Rectal smooth muscle tissue (tissue), 1 donor: ENCODE data around the gene DENND5A.
"Not testable (repeated sequence)": the region's sequence is repeated elsewhere in the genome, so short reads cannot be mapped to it uniquely, and the experiment has no call there.

Experiments
- H3K27ac ChIP-seq: one replicate; pipeline ENCODE4 v1.7.0; 2013; ENCODE audit warnings: low read depth, low read length, inconsistent platforms
- H3K27me3 ChIP-seq: one replicate; pipeline ENCODE4 v1.7.0; 2013; ENCODE audit warnings: low read length; ENCODE audit not compliant: control insufficient read depth, insufficient read depth
- H3K36me3 ChIP-seq: one replicate; pipeline ENCODE4 v1.7.0; 2013; ENCODE audit warnings: low read length; ENCODE audit not compliant: control insufficient read depth, insufficient read depth
- H3K4me1 ChIP-seq: one replicate; pipeline ENCODE4 v1.7.0; 2013; ENCODE audit warnings: low read length; ENCODE audit not compliant: control insufficient read depth, insufficient read depth
- H3K4me3 ChIP-seq: one replicate; pipeline ENCODE4 v1.7.0; 2013; ENCODE audit warnings: low read length
- H3K9ac ChIP-seq: one replicate; pipeline ENCODE4 v1.7.0; 2013; ENCODE audit warnings: low read length

Gene DENND5A

DNA sequence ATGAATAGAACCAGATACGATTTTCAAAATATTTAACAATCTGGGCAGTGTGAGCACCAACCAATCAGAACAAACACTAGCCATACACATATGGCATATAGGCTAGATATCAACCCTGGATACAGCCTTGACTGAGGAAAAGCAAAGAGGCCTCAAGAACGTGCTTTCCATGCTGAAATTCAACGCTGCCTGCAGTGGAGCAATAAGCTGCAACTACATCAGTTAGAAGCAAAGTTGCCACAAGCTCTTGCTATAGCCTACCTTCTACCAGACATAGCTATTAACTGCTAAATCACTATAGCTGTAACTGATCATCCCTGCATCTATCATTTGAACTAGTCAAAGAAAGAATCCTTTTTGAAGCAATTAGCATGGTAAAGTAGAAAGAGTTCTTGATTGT is 42.5 kb downstream of the DENND5A start:
- no peaks in the 10 kb centered on the region for H3K4me1 ChIP-seq
- H3K27ac ChIP-seq, result no peak overlapping the region
- H3K9ac ChIP-seq, result no peak overlapping the region
- H3K4me3 ChIP-seq, result no peak overlapping the region
- H3K36me3 ChIP-seq, result no peaks in the 10 kb centered on the region
- no peaks in the 10 kb centered on the region for H3K27me3 ChIP-seq

DNA sequence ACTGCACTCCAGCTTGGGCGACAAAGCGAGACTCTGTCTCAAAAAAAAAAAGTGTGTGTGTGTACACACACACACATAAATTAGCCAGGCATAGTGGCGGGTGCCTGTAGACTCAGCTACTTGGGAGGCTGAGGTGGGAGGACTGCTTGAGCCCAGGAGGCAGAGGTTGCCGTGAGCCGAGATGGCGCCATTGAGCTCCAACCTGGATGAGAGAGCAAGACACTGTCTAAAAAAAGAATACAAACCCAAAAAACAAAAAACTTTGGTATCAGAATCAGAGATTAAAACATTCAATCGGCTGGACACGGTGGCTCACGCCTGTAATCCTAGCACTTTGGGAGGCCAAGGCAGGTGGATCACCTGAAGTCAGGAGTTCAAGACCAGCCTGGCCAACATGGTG is 44.3 kb downstream of the DENND5A start:
- H3K4me3 ChIP-seq, H3K27me3 ChIP-seq, H3K36me3 ChIP-seq, H3K4me1 ChIP-seq, H3K9ac ChIP-seq, H3K27ac ChIP-seq: not testable (repeated sequence)

DNA sequence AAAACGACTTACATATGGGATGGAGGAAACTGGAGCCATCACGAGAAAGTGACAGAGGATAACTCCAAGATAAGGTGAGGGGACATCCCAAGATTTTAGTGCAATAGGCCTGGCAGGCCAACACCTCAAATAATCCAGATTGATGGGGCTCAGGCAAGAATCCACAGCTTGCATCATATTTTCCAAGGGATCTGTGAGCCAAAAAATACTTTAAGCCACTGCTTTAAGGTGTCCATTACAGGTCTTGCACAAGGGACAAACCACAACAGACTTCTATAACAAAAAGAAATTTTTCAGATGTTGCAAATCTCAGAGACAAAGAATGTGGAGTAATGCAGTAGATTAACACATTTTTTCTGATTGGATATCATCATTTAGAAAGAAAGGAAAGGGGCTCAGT is 45.6 kb downstream of the DENND5A start:
- Histone ChIP-seq H3K27me3 (no peaks in the 10 kb centered on the region), H3K36me3 (no peaks in the 10 kb centered on the region), H3K4me3 (no peak overlapping the region), H3K9ac (no peak overlapping the region), H3K4me1 (peaks cover 5% of the 10 kb centered on the region), H3K27ac (peak overlapping the region; percentile 43)

DNA sequence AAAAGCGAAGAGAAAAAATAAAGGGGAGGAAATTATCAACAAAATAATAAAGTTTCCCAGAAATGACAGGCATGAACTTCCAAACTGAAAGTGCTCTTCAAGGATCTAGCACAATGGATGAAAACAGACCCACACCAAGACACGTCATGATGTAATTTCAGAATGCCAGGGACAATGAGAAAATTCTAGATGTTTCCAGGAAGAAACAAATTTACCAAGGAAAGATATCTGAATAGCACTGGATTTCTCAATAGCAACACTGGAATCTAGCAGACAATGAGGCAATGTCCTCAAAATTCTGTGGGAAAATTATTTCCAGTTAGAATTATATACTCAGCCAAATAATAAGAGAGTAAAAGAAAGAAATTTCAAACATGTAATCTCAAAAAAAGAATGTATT is 46.0 kb downstream of the DENND5A start:
- H3K4me1 ChIP-seq, result peaks cover 5% of the 10 kb centered on the region
- H3K9ac ChIP-seq, result no peak overlapping the region
- H3K4me3 ChIP-seq, result no peak overlapping the region
- peak overlapping the region; percentile 43 for H3K27ac ChIP-seq
- no peaks in the 10 kb centered on the region for H3K36me3 ChIP-seq
- no peaks in the 10 kb centered on the region for H3K27me3 ChIP-seq

DNA sequence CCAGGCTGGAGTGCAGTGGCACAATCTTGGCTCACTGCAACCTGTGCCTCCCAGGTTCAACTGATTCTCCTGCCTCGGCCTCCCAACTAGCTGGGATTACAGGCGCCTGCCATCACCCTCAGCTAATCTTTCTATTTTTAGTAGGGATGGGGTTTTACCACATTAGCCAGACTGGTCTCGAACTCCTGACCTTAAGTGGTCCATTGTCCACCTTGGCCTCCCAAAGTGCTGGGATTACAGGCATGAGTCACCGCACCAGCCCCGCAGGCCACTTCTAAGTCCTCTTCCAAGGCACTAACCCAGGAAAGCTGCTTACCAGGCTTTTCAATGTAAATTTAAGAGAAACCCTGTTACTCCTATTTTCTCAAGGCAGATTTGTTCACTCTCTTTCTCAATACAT is 50.4 kb downstream of the DENND5A start:
- H3K9ac ChIP-seq, result no peak overlapping the region
- H3K27me3 ChIP-seq, result no peaks in the 10 kb centered on the region
- H3K27ac ChIP-seq, result no peak overlapping the region
- H3K36me3 ChIP-seq, result no peaks in the 10 kb centered on the region
- no peak overlapping the region for H3K4me3 ChIP-seq
- H3K4me1 ChIP-seq, result peaks cover 5% of the 10 kb centered on the region

DNA sequence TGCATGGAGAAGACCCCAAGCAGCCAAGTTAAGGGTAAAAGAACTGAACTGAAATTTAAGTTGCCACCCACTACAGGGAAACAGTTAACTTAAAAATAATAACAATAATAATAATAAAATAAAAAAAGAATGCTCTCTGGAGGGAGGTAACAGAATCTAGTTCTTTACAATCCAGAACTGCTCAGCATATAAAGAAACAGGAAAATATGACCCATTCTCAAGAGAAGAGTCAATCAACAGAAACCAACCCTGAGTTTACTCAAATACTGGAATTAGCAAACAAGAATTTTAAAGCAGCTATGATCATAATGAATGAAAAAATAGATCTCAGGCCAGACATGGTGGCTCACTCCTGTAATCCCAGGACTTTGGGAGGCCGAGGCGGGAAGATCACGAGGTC is 53.8 kb downstream of the DENND5A start:
- H3K36me3 ChIP-seq, result no peaks in the 10 kb centered on the region
- H3K27ac ChIP-seq, result no peak overlapping the region
- H3K4me3 ChIP-seq, result no peak overlapping the region
- H3K9ac ChIP-seq, result no peak overlapping the region
- no peaks in the 10 kb centered on the region for H3K27me3 ChIP-seq
- peaks cover 5% of the 10 kb centered on the region for H3K4me1 ChIP-seq

DNA sequence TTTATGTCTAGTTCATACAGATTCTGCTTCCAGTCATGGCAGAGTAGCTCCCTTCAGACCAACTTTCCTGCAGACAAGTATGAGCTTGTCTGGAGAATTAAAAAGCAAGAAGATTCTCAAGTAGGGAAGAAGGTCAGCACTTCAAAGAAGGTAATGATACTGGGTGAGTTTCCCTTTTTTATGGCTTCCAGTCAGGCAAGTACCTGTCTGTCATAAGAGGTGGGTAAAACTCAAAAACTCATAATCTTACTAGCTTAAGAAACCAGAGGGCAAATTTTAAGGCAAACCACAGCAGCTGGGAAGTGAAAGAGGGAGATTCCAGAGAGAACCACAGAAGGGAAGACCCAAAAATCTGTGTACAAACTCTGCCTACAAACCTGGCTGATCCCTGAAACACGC is 54.2 kb downstream of the DENND5A start:
- Histone ChIP-seq H3K27me3 (no peaks in the 10 kb centered on the region), H3K27ac (no peak overlapping the region), H3K36me3 (no peaks in the 10 kb centered on the region), H3K9ac (no peak overlapping the region), H3K4me3 (no peak overlapping the region), H3K4me1 (peaks cover 5% of the 10 kb centered on the region)

DNA sequence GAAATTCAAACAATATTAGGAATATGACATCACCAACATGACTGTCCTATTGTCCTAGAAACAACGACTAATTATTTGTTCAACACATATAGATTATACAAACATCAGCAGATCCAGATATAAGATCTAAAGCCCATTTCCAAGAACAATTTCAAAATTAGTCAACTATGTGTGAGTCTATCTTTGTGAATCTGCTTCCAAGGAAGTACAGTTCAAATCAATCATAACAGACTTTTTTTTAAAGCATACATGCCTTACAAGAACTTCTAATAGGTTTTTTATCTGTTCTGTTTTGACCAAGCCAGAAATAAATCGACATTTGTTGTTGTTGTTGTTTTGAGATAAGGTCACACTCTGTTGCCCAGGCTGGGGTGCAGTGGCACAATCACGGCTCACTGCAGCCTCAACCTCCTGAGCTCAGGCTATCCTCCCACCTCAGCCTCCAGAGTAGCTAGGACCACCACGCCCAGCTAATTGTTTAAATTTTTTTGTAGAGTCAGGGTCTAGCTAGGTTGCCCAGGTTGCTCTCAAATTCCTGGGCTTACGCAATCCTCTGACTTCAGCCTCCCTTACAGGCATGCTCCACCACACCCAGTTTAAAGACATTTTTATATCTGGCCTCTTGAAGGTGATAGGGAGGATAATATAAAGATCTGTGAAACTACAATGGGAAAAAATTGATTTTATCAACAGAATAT is 54.8 kb downstream of the DENND5A start:
- Histone ChIP-seq H3K36me3 (no peaks in the 10 kb centered on the region), H3K27ac (no peak overlapping the region), H3K27me3 (no peaks in the 10 kb centered on the region), H3K4me1 (peaks cover 5% of the 10 kb centered on the region), H3K9ac (no peak overlapping the region), H3K4me3 (no peak overlapping the region)

DNA sequence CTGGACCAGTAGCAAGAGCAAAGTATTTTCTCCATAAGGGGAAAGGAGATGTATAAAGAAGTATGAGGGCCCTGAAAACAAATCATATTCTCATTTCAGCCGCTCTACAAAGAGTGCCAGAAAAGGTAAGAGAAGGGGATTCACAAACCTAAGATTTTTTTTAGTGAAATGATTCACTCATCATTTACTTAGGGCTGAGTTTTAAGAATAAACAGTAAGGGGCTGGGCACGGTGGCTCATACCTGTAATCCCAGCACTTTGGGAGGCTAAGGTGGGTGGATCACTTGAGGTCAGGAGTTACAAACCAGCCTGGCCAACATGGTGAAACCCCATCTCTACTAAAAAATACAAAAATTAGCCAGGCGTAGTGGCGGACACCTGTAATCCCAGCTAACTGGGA is 55.5 kb downstream of the DENND5A start:
- not testable (repeated sequence) for H3K27ac ChIP-seq, H3K4me1 ChIP-seq, H3K9ac ChIP-seq, H3K36me3 ChIP-seq, H3K27me3 ChIP-seq, H3K4me3 ChIP-seq

DNA sequence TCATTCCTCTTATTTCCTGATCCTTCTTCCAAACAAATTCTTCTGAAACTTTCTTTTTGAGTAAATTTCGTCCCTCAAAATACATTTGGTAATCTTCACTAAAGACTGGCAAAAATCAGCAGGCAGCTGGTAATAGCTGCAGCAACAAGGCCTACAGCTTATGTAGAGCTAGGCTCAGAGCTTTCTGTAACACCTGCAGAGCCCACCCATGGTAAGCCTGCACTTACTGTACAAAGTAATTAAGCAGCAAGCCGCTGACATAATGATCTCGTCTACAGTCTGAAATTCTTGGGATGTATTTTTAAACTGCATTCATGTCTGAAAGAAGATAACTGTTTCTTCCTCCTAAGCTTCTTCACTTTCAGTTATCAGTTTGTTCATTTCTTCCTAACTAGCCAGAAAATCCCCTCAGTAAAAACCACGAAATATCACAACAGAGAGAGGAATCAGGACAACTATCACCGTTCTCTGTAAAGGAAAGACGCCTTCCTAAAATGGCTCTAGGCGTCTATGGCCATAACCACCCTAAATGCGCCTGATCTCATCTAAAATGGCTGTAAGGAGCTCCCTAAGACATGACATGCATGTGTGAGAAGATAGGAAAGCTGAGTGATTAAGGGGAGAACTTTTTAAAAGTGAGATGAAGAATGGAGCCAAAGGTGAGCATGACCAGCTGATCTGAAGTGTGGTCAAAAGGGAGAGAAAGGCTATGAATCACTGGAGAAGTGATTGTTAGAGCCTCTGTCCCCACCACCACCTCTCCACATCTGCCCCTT is 56.2 kb downstream of the DENND5A start:
- H3K27me3 ChIP-seq, result no peaks in the 10 kb centered on the region
- H3K9ac ChIP-seq, result no peak overlapping the region
- no peak overlapping the region for H3K27ac ChIP-seq
- H3K4me3 ChIP-seq, result no peak overlapping the region
- H3K4me1 ChIP-seq, result no peaks in the 10 kb centered on the region
- peaks cover 3% of the 10 kb centered on the region for H3K36me3 ChIP-seq

DNA sequence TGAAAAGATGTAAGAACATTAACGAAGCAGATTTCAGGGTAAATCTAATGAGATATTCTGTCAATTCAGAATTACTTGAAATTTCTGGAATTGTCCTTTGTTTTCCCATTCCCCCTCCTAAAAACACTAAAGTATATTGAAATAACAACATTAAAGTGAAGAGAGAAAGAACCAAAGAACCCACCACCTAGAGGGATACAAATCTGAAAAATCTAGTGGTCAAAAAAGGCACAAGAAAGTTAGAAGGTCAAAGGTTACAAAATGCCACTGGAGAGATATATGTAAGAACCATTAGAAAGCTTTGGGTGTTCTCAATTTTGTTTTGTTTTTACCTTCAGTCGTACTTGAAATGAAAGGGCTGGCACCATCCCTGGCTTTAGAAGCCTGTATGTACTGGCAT is 57.9 kb downstream of the DENND5A start:
- Histone ChIP-seq H3K4me3 (no peak overlapping the region), H3K9ac (no peak overlapping the region), H3K27ac (no peak overlapping the region), H3K27me3 (no peaks in the 10 kb centered on the region), H3K36me3 (peaks cover 7% of the 10 kb centered on the region), H3K4me1 (no peaks in the 10 kb centered on the region)

DNA sequence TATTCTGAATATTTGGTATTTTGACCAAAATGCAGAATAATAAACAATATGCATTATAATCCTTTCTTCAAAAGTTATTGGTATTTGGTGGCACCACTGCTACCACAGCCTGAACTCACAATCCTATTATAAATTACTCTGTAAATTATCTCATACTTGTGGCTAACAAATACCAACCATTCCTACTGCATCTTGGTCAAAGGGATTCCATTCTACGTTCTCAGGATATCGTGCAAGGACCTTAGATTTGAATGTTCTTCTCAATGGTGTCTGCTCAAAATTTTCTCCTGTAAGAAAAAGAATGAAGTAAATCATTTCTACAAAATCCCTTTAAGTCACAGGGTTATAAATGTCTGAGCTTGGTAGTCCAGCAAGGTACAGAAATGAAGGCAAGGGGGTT is 58.7 kb downstream of the DENND5A start:
- H3K9ac ChIP-seq, result no peak overlapping the region
- H3K4me1 ChIP-seq, result no peaks in the 10 kb centered on the region
- H3K36me3 ChIP-seq, result peaks cover 7% of the 10 kb centered on the region
- no peak overlapping the region for H3K27ac ChIP-seq
- H3K4me3 ChIP-seq, result no peak overlapping the region
- H3K27me3 ChIP-seq, result no peaks in the 10 kb centered on the region
